SK-N-SH (cell line): ENCODE data around the gene FRMD4B. TPM values are rescaled to one million over a fixed set of nuclear protein-coding genes. Genes with fewer than 3 reads are reported as not detected.

Experiments
- CTCF ChIA-PET: fragments of 300-600, 350-600 bp; formaldehyde crosslinking; extraction: SDS; loops from one replicate; lab custom pipeline; 2021; lab: Yijun Ruan, JAX
- POLR2A ChIA-PET: fragments of 350-600 bp; sonication (Branson Sonifier 250); formaldehyde crosslinking; extraction: SDS; loops from one replicate; lab custom pipeline; 2020; ENCODE audit warnings: antibody characterized with exemption, inconsistent platforms; lab: Yijun Ruan, JAX
- DNase-seq: peaks from one replicate; pipeline ENCODE4 v3.0.0; 2012
- H2AFZ ChIP-seq: fragments of 200-600 bp; sonication (generic); 2 replicates; pipeline ENCODE4 v1.8.1; 2016; ENCODE audit warnings: antibody characterized with exemption, mild to moderate bottlenecking, low read depth
- H3F3A ChIP-seq: fragments of 200-600 bp; sonication (generic); replicated peaks from 2 replicates; pipeline ENCODE3; 2016; ENCODE audit warnings: antibody characterized with exemption, mild to moderate bottlenecking; ENCODE audit not compliant: insufficient read depth
- H3K27ac ChIP-seq, 2 experiments: fragments of 200-500 bp in 1 of 2; fragments of 200-600 bp in 1 of 2; sonication (Bioruptor generic) in 1 of 2; sonication (generic), shearing (Covaris generic) in 1 of 2; 2 replicates each; pipeline versions ENCODE4 v1.5.1 to v1.6.1; 2014 to 2016; ENCODE audit warnings: low read depth in 2 of 2, inconsistent platforms in 1 of 2, low read length in 1 of 2, mild to moderate bottlenecking in 1 of 2, mixed read lengths in 1 of 2
- H3K27me3 ChIP-seq: fragments of 200-600 bp; sonication (generic), shearing (Covaris generic); 2 replicates; pipeline ENCODE4 v1.6.1; 2016; ENCODE audit warnings: mixed run types; ENCODE audit not compliant: insufficient read depth
- H3K36me3 ChIP-seq, 2 experiments: fragments of 200-500 bp in 1 of 2; fragments of 200-600 bp in 1 of 2; sonication (Bioruptor generic) in 1 of 2; sonication (generic) in 1 of 2; replicated peaks in 1 of 2; 2 replicates each; pipeline versions ENCODE3 to v1.5.1; 2014 to 2016; ENCODE audit warnings: low read length in 1 of 2, mild to moderate bottlenecking in 1 of 2; ENCODE audit not compliant: insufficient read depth in 2 of 2, control insufficient read depth in 1 of 2
- H3K4me1 ChIP-seq, 2 experiments: fragments of 200-500 bp in 1 of 2; fragments of 200-600 bp in 1 of 2; sonication (Bioruptor generic) in 1 of 2; sonication (generic), shearing (Covaris generic) in 1 of 2; 2 replicates each; pipeline versions ENCODE4 v1.5.1 to v1.6.1; 2014 to 2016; ENCODE audit warnings: low read depth in 1 of 2, low read length in 1 of 2, mixed run types in 1 of 2; ENCODE audit not compliant: insufficient read depth in 2 of 2, control insufficient read depth in 1 of 2
- H3K4me2 ChIP-seq: fragments of 200-600 bp; sonication (generic), shearing (Covaris generic); 2 replicates; pipeline ENCODE4 v1.6.1; 2017; ENCODE audit warnings: mixed run types
- H3K4me3 ChIP-seq, 2 experiments: fragments of 200-500 bp in 1 of 2; fragments of 200-600 bp in 1 of 2; sonication (Bioruptor generic) in 1 of 2; sonication (generic), shearing (Covaris generic) in 1 of 2; 2 replicates each; pipeline versions ENCODE4 v1.5.1 to v1.8.1; 2014 to 2016; ENCODE audit warnings: low read depth in 2 of 2, inconsistent platforms in 1 of 2, low read length in 1 of 2, mild to moderate bottlenecking in 1 of 2, mixed read lengths in 1 of 2, moderate library complexity in 1 of 2
- H3K79me2 ChIP-seq: fragments of 200-600 bp; sonication (generic); 2 replicates; pipeline ENCODE4 v1.8.1; 2017; ENCODE audit warnings: mild to moderate bottlenecking; ENCODE audit not compliant: insufficient read depth
- H3K9ac ChIP-seq: fragments of 200-600 bp; sonication (generic); 2 replicates; pipeline ENCODE4 v1.6.1; 2017; ENCODE audit warnings: mixed run types
- H3K9me2 ChIP-seq: fragments of 200-600 bp; sonication (generic); 2 replicates; pipeline ENCODE4 v1.6.1; 2017; ENCODE audit warnings: mixed run types
- H3K9me3 ChIP-seq: fragments of 200-600 bp; sonication (generic); 2 replicates; pipeline ENCODE4 v1.6.1; 2017; ENCODE audit warnings: mixed run types, mild to moderate bottlenecking, moderate library complexity
- H4K20me1 ChIP-seq: fragments of 200-600 bp; sonication (generic); 2 replicates; pipeline ENCODE4 v1.6.1; 2017; ENCODE audit warnings: mild to moderate bottlenecking, mixed run types; ENCODE audit not compliant: insufficient read depth
- CHD2 ChIP-seq: fragments of 150-350 bp; IDR thresholded peaks from 2 replicates; pipeline ENCODE4 v1.6.1; 2018; ENCODE audit warnings: low read length; ENCODE audit not compliant: partially characterized antibody
- ELF1 ChIP-seq: IDR thresholded peaks from 2 replicates; pipeline ENCODE4 v1.4.0; 2012
- EZH2phosphoT487 ChIP-seq: fragments of 200-600 bp; sonication (generic); IDR thresholded peaks from 2 replicates; pipeline ENCODE4 v1.6.1; 2017; ENCODE audit warnings: low read depth, mixed run types, mild to moderate bottlenecking, antibody characterized with exemption, moderate library complexity, borderline replicate concordance
- FOSL2 ChIP-seq: IDR thresholded peaks from 2 replicates; pipeline ENCODE4 v1.4.0; 2012; ENCODE audit warnings: low read depth, mild to moderate bottlenecking, moderate library complexity, borderline replicate concordance
- GABPA ChIP-seq: IDR thresholded peaks from 2 replicates; pipeline ENCODE4 v1.4.0; 2012; ENCODE audit warnings: low read depth, mild to moderate bottlenecking
- IRF3 ChIP-seq: fragments of 150-350 bp; IDR thresholded peaks from 2 replicates; pipeline ENCODE4 v1.6.1; 2016; ENCODE audit warnings: mild to moderate bottlenecking, low read depth, low read length
- JUND ChIP-seq: IDR thresholded peaks from 2 replicates; pipeline ENCODE4 v1.4.0; 2012
- NFIC ChIP-seq: IDR thresholded peaks from 2 replicates; pipeline ENCODE4 v1.4.0; 2012; ENCODE audit warnings: borderline replicate concordance
- PBX3 ChIP-seq: IDR thresholded peaks from 2 replicates; pipeline ENCODE4; 2012
- RAD21 ChIP-seq: IDR thresholded peaks from 2 replicates; pipeline ENCODE4 v1.6.1; 2012; ENCODE audit warnings: mild to moderate bottlenecking, low read length
- RCOR1 ChIP-seq: fragments of 150-350 bp; IDR thresholded peaks from 2 replicates; pipeline ENCODE4 v1.6.1; 2017; ENCODE audit warnings: antibody characterized with exemption, low read length
- SIN3A ChIP-seq: IDR thresholded peaks from 2 replicates; pipeline ENCODE4 v1.6.1; 2012; ENCODE audit warnings: low read depth, mild to moderate bottlenecking, low read length, moderate library complexity, borderline replicate concordance
- SMC3 ChIP-seq: IDR thresholded peaks from 2 replicates; pipeline ENCODE4 v1.6.1; 2012; ENCODE audit warnings: low read depth, low read length, improper control_type of control experiment
- TEAD4 ChIP-seq: IDR thresholded peaks from 2 replicates; pipeline ENCODE4 v1.4.0; 2012; ENCODE audit warnings: mild to moderate bottlenecking, borderline replicate concordance; ENCODE audit not compliant: insufficient read depth
- USF2 ChIP-seq: fragments of 150-350 bp; IDR thresholded peaks from 2 replicates; pipeline ENCODE4 v1.6.1; 2017; ENCODE audit warnings: antibody characterized with exemption, low read length, low read depth, borderline replicate concordance
- WGBS: methylation state at CpG from one replicate; pipeline ENCODE4 v1.1.6; 2017; ENCODE audit warnings: low lambda C conversion rate; 5-methylcytosine and 5-hydroxymethylcytosine counted together
- polyA plus RNA-seq, 3 experiments: library from polyadenylated mRNA; depleted of rRNA; stranded (reverse); fragments of >200 nt; gene quantifications; 2 replicates each; pipeline ENCODE4 v1.2.3, GENCODE V29; 2012
- TF ChIP-seq, protein P1 (sequence below): IDR thresholded peaks from 2 replicates; pipeline ENCODE4 v1.6.1; 2012; ENCODE audit warnings: mild to moderate bottlenecking, low read depth, low read length, moderate library complexity
- TF ChIP-seq, protein P2 (sequence below): IDR thresholded peaks from 2 replicates; pipeline ENCODE4 v1.4.0; 2012; ENCODE audit warnings: low read depth, borderline replicate concordance

FRMD4B gene
- polyA plus RNA-seq, 1 of the 3 experiments (the other 2 are of a cell fraction), result 0.53 TPM

DNA sequence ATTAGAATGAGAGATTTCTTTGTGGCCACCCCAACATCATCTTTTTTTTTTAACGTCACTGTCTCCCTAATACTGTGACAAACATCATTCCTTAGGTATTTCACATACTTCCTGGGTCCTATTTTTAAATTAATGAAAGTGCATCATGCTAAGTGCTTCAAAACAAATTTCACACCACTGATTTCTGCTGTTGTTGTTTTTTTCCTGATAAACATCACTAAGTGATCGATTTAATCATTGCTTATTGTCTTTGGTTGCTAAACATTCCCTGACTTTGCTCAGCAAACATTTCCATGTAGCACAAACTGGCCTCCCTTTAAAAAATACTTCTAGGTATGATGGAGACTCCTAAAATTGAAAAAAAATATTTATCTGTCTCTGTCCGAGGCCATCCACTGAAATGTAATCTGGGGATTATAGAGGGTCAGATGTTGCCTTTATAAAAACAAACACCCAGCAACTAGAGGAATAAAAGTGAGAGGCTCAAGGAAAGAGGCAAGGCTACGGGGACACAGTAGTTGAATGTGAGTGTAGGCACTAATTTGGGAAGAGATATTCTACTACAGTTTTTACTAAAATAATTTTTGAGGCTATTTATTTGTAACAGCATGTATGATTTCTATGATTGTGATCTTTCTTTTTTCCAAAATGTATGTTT lies 243.0 kb downstream of the FRMD4B start:
- Histone ChIP-seq H3K4me2 (no peak overlapping the region), H3K27ac (no peak overlapping the region), H3K9me2 (no peaks in the 10 kb centered on the region), H2AFZ (no peak overlapping the region), H3F3A (no peaks in the 10 kb centered on the region), H3K27me3 (no peaks in the 10 kb centered on the region), H3K4me3 (no peak overlapping the region), H3K79me2 (no peaks in the 10 kb centered on the region), H3K36me3 (no peaks in the 10 kb centered on the region), H3K4me1 (peaks cover 4 to 15% of the 10 kb centered on the region in 2 experiments; a peak in 3 of 4 replicates), H4K20me1 (no peaks in the 10 kb centered on the region), H3K9me3 (no peaks in the 10 kb centered on the region), H3K9ac (no peak overlapping the region)
- WGBS, result 75% methylated on average over 4 of the region's 4 CpGs
- CTCF ChIA-PET, result interaction anchor here (1.5 kb wide), 1 partner anchor 163 kb away, joined by 5 read pairs; no protein-coding TSS in a partner anchor
- no peak for TF ChIP-seq EZH2phosphoT487
- TF ChIP-seq, protein P1, sequence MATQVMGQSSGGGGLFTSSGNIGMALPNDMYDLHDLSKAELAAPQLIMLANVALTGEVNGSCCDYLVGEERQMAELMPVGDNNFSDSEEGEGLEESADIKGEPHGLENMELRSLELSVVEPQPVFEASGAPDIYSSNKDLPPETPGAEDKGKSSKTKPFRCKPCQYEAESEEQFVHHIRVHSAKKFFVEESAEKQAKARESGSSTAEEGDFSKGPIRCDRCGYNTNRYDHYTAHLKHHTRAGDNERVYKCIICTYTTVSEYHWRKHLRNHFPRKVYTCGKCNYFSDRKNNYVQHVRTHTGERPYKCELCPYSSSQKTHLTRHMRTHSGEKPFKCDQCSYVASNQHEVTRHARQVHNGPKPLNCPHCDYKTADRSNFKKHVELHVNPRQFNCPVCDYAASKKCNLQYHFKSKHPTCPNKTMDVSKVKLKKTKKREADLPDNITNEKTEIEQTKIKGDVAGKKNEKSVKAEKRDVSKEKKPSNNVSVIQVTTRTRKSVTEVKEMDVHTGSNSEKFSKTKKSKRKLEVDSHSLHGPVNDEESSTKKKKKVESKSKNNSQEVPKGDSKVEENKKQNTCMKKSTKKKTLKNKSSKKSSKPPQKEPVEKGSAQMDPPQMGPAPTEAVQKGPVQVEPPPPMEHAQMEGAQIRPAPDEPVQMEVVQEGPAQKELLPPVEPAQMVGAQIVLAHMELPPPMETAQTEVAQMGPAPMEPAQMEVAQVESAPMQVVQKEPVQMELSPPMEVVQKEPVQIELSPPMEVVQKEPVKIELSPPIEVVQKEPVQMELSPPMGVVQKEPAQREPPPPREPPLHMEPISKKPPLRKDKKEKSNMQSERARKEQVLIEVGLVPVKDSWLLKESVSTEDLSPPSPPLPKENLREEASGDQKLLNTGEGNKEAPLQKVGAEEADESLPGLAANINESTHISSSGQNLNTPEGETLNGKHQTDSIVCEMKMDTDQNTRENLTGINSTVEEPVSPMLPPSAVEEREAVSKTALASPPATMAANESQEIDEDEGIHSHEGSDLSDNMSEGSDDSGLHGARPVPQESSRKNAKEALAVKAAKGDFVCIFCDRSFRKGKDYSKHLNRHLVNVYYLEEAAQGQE, result no peak
- no peak for TF ChIP-seq IRF3
- TF ChIP-seq SMC3, result no peak
- no peak for TF ChIP-seq SIN3A
- no peak for TF ChIP-seq TEAD4
- no peak for TF ChIP-seq NFIC
- TF ChIP-seq FOSL2, result no peak
- no peak for TF ChIP-seq RCOR1
- TF ChIP-seq USF2, result no peak
- TF ChIP-seq JUND, result no peak
- TF ChIP-seq PBX3, result no peak
- TF ChIP-seq RAD21, result no peak
- TF ChIP-seq GABPA, result no peak
- no peak for TF ChIP-seq ELF1
- no peak for TF ChIP-seq CHD2
- TF ChIP-seq, protein P2, sequence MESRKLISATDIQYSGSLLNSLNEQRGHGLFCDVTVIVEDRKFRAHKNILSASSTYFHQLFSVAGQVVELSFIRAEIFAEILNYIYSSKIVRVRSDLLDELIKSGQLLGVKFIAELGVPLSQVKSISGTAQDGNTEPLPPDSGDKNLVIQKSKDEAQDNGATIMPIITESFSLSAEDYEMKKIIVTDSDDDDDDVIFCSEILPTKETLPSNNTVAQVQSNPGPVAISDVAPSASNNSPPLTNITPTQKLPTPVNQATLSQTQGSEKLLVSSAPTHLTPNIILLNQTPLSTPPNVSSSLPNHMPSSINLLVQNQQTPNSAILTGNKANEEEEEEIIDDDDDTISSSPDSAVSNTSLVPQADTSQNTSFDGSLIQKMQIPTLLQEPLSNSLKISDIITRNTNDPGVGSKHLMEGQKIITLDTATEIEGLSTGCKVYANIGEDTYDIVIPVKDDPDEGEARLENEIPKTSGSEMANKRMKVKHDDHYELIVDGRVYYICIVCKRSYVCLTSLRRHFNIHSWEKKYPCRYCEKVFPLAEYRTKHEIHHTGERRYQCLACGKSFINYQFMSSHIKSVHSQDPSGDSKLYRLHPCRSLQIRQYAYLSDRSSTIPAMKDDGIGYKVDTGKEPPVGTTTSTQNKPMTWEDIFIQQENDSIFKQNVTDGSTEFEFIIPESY, result no peak
- no peak for DNase-seq
- POLR2A ChIA-PET, result no interaction called here
